ENCODE results near the gene MAD1L1.

MAD1L1 gene

GRCh38 chr7:1946025-1946772 lies 286.5 kb downstream of the MAD1L1 start:
- DNase-seq: no peak

- DNase-seq: no peak
These were observed 287.2 kb downstream of the MAD1L1 start for GRCh38 chr7:1945558-1945957.

- DNase-seq: no peak
These were observed 288.0 kb downstream of the MAD1L1 start for GRCh38 chr7:1944619-1945210.

GRCh38 chr7:1943933-1944618 lies 288.7 kb downstream of the MAD1L1 start:
- no peak for DNase-seq

- no peak for DNase-seq
These were observed 289.4 kb downstream of the MAD1L1 start for GRCh38 chr7:1943326-1943725.

- DNase-seq: no peak
These were observed 289.8 kb downstream of the MAD1L1 start for GRCh38 chr7:1942941-1943289.

- no peak for DNase-seq
These were observed 290.4 kb downstream of the MAD1L1 start for GRCh38 chr7:1942243-1942940.

- DNase-seq: no peak
These were observed 291.1 kb downstream of the MAD1L1 start for GRCh38 chr7:1941464-1942242.

- DNase-seq: no peak
These were observed 291.9 kb downstream of the MAD1L1 start for GRCh38 chr7:1940863-1941262.

- DNase-seq: peak; percentile 95
These were observed 292.4 kb downstream of the MAD1L1 start for GRCh38 chr7:1940402-1940786.

GRCh38 chr7:1939434-1940401 lies 293.0 kb downstream of the MAD1L1 start:
- DNase-seq: no peak

GRCh38 chr7:1938788-1939433 lies 293.8 kb downstream of the MAD1L1 start:
- DNase-seq: no peak

GRCh38 chr7:1937252-1937605 lies 295.5 kb downstream of the MAD1L1 start:
- DNase-seq: no peak

GRCh38 chr7:1936531-1937251 lies 296.1 kb downstream of the MAD1L1 start:
- no peak for DNase-seq

GRCh38 chr7:1936006-1936310 lies 296.8 kb downstream of the MAD1L1 start:
- no peak for DNase-seq

GRCh38 chr7:1935176-1936005 lies 297.4 kb downstream of the MAD1L1 start:
- DNase-seq: no peak

GRCh38 chr7:1934756-1935155 lies 298.0 kb downstream of the MAD1L1 start:
- DNase-seq: no peak

- no peak for DNase-seq
These were observed 298.7 kb downstream of the MAD1L1 start for GRCh38 chr7:1934017-1934416.

GRCh38 chr7:1933066-1933750 lies 299.5 kb downstream of the MAD1L1 start:
- DNase-seq: no peak
